GM10248 (cell line): ENCODE data around the gene DRG1.

Experiments used
- CTCF ChIA-PET: fragments of 300-600 bp; sonication (Branson Sonifier 250); formaldehyde crosslinking; extraction: SDS; loops from one replicate; lab custom pipeline; 2021; ENCODE audit warnings: antibody characterized with exemption; lab: Yijun Ruan, JAX
- POLR2A ChIA-PET: fragments of 350-650 bp; sonication (Branson Sonifier 250); formaldehyde crosslinking; extraction: SDS; loops from one replicate; lab custom pipeline; 2020; ENCODE audit warnings: antibody characterized with exemption; lab: Yijun Ruan, JAX
- DNase-seq: peaks from one replicate; pipeline ENCODE4 v3.0.0; 2012; ENCODE audit errors: extremely low spot score
- TF ChIP-seq, protein P1 (sequence below): IDR thresholded peaks from 2 replicates; pipeline ENCODE4 v1.5.1; 2012; ENCODE audit warnings: mild to moderate bottlenecking, low read depth; ENCODE audit errors: extremely low read depth, missing control alignments, control extremely low read depth

The DRG1 gene

DNA sequence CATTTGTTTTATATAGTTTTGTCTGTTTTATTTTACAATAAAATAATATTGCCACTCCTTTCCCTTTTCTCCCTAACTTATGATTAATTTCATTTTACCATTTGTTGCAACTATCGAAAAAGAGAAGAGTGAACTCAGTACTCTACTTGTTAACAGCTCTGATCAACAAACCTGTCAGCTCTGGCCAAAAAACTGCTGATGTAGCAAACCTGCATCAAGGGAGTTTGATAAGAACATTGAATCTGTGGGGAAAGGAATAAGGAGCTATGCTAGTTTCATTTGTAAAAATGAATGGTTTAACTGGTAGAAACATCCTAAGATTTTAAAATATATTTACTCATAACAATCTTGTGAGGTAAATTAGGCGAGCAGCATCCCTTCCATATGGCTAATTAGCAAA lies 47.4 kb downstream of the DRG1 start:
- no peak for DNase-seq
- ChIA-PET POLR2A (interaction anchor here (0.6 kb wide), 1 partner anchor 23 kb away, joined by 4 read pairs; no protein-coding TSS in a partner anchor), CTCF (interaction anchor here (0.7 to 3.6 kb wide), 5 partner anchors 8 to 188 kb away, joined by 3 to 16 read pairs (median 6); no protein-coding TSS in a partner anchor)
- TF ChIP-seq, protein P1, sequence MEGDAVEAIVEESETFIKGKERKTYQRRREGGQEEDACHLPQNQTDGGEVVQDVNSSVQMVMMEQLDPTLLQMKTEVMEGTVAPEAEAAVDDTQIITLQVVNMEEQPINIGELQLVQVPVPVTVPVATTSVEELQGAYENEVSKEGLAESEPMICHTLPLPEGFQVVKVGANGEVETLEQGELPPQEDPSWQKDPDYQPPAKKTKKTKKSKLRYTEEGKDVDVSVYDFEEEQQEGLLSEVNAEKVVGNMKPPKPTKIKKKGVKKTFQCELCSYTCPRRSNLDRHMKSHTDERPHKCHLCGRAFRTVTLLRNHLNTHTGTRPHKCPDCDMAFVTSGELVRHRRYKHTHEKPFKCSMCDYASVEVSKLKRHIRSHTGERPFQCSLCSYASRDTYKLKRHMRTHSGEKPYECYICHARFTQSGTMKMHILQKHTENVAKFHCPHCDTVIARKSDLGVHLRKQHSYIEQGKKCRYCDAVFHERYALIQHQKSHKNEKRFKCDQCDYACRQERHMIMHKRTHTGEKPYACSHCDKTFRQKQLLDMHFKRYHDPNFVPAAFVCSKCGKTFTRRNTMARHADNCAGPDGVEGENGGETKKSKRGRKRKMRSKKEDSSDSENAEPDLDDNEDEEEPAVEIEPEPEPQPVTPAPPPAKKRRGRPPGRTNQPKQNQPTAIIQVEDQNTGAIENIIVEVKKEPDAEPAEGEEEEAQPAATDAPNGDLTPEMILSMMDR = no peak

- TF ChIP-seq, protein P1 = no peak
- POLR2A ChIA-PET = interaction anchor here (0.6 kb wide), 1 partner anchor 24 kb away, joined by 4 read pairs; no protein-coding TSS in a partner anchor
- DNase-seq = no peak
- CTCF ChIA-PET = interaction anchor here (1.1 to 3.6 kb wide), 4 partner anchors 9 to 187 kb away, joined by 4 to 16 read pairs (median 8); no protein-coding TSS in a partner anchor
Observed at GRCh38 chr22:31447337-31447736, 47.9 kb downstream of the DRG1 start.

GRCh38 chr22:31448382-31448781 lies 49.0 kb downstream of the DRG1 start:
- TF ChIP-seq, protein P1 = no peak
- no peak for DNase-seq
- ChIA-PET POLR2A (interaction anchor here (0.6 kb wide), 1 partner anchor 102 kb away, joined by 3 read pairs; the partner anchor contains the start of gene PATZ1), CTCF (interaction anchor here (1.1 to 3.6 kb wide), 6 partner anchors 10 to 172 kb away, joined by 3 to 16 read pairs (median 6); no protein-coding TSS in a partner anchor)

DNA sequence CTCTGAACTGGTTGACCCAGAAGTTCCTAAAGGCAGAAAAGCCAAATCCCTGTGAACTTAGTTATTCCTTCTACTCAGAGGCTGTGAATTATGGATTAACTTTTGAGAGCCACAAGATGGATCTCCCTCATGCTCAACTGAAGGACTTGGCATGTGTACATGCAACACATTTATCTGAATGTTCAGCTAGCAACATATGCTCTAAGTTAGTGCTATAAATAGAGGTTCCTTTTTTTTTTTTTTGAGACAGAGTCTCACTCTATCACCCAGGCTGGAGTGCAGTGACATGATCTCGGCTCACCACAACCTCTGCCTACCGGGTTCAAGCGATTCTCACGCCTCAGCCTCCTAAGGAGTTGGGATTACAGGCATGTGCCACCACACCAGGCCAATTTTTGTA lies 50.1 kb downstream of the DRG1 start:
- DNase-seq = no peak
- TF ChIP-seq, protein P1 = no peak
- ChIA-PET CTCF (interaction anchor here (1.2 to 3.6 kb wide), 4 partner anchors 11 to 171 kb away, joined by 3 to 16 read pairs (median 6); no protein-coding TSS in a partner anchor), POLR2A (no interaction called here)

DNA sequence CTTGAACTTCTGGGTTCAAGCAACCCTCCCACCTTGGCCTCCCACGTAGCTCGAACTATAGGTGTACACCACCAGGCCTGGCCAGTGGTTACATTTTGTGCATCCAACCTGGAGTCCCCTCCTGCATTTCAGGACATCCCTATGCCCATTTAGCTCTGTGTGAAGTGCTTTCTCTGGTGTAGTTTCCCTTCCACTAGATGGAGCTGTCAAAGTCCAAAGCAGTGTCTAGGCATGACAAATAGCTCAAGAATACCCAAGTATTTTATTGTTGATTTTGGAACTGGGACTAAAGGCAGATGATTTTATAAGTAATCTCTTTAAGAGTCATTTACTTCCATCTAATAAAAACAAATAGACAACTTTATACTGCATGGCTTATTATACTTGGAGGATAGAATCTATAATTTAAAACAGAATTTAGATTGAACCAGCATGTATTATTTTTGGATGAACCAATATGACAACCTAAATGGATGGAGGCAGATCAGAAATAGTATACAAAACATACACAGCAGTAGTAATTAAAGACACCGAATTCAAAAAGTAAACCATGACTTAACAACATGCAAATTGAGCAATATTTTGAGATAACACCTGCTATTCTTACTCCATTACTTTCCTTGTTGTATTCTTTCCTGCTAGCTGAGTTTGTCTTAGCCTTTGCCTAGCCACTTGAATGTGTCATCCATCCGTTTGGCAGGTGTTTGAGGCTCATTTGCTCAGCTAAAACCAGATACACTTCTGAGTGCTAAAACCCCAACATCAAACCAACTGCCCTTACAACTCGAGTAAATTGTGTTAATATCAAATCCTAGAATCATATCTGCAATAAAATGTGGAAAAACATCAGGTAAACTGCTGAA lies 52.5 kb downstream of the DRG1 start:
- TF ChIP-seq, protein P1 = peak; percentile 56
- peak; percentile 44 for DNase-seq
- ChIA-PET CTCF (interaction anchor here (0.7 to 2.9 kb wide), 22 partner anchors 9 to 518 kb away, joined by 3 to 29 read pairs (median 4); partner anchors contain the start of gene DRG1), POLR2A (no interaction called here)

DNA sequence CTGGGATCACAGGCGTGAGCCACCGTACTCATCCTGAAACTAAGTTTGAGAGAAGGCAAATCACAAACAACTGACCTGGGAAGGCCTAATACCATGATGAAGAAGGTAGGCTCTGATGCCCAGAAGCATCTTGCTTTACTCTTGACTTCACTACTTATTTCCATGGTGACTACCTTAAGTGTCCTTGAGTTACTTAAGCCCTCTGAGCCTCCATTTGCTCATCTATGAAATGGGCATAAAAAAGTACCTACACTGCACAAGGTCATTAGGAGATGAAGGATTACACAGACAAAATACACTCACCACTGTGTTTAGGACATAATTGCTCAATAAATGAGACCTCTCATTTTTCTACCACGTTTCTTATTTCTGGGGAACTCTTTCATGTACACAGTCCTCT lies 62.3 kb downstream of the DRG1 start:
- ChIA-PET POLR2A (no interaction called here), CTCF (interaction anchor here (1.7 kb wide), 1 partner anchor 10 kb away, joined by 6 read pairs; no protein-coding TSS in a partner anchor)
- DNase-seq = no peak
- TF ChIP-seq, protein P1 = no peak
